Right hindlimb (tissue), 1 donor: ENCODE data around the gene TMEM54.

Experiments used
- DNase-seq: peaks from one replicate; pipeline ENCODE4 v3.0.0-alpha.2; 2018

TMEM54 gene

DNA sequence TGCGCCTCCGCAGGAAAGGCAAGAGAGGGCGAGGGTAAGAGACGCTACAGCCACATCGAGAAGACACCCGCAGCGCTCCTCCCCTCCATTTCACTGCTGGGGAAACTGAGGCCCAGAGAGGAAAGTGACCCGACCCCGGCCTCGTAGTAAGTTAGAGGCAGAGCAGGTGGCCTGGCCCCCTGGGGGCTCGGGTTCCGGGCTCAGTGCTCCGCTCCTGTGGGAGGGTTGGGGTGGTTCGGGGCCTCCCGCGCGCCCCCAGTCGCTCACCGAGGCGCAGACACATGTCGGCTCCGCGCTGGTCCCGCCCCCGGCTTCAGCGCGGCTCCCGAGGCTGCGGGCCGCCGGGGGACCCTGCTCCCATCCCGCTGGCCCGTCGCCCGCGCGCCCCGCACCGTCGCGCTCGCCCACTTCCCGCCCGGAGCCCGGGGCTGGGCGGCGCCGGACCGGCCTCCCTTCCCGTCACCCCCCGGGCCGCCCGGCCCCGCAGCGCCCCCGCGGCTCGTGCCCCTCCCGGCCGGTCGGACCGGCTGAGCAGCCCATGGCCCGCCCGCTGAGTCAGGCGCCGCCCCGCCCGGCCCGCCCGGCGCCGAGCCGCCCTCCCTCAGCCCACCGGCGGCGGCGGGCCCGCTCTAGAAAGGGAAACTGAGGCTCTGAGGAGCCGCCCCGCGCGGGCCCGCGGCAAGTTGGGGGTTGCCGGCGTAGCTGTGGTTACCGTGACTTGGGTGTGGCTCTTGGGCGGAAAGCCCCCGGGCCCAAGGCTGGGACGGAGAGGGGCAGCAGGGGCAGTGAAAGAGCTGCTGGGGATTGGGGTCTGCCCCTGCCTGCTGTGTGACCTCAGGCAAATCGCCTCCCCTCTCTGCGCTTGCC is at the start of gene TMEM54:
TMEM54 (minus strand) TSS at position 434 of the 867 bp plus-strand sequence; CDS start at position 283, 151 bp downstream.
- DNase-seq = peak; percentile 53

DNA sequence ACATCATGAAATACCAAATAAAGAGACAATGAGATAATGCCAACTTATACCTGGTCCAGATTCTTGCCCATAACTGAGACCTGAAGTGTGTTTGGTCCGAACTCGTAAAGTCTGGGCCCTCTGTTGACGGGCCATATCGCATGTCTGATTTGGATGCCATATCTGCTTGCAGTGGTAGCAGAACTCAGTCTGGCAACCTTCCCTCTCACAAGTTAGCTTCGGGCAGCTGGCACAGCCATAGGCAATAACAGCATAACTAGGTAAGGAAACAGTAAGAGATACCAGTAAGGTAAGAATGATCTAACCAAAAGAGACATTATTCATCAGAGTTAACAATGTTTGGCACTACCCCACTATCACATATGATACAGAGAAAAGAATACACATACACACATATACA is 48.3 kb upstream of the TMEM54 start:
- no peak for DNase-seq

- no peak for DNase-seq
Measured at GRCh38 chr1:32948905-32949304, 47.7 kb upstream of the TMEM54 start.

GRCh38 chr1:32948390-32948722 is 47.2 kb upstream of the TMEM54 start:
- DNase-seq = no peak

GRCh38 chr1:32947669-32948389 is 46.6 kb upstream of the TMEM54 start:
- DNase-seq = no peak

GRCh38 chr1:32946413-32946812 is 45.2 kb upstream of the TMEM54 start:
- no peak for DNase-seq

DNA sequence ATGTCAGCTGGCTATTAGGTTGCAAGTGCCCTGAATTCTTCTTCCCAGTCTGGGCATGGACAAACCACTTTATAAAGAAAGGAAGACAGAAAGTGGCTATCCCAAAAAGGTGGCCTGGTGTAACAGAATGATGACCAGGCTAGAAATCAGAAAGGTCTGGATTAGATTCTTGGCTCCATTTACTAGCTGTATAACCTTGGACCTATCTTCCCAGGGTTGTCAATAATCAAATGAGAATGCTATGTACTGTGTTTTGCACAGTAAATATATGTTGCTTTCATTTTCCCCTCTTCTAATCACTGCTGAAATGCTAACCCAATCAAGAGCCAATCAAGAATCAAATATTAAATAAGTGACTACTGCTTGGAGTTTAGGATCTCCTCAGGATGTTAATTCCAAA is 43.0 kb upstream of the TMEM54 start:
- DNase-seq = no peak

DNA sequence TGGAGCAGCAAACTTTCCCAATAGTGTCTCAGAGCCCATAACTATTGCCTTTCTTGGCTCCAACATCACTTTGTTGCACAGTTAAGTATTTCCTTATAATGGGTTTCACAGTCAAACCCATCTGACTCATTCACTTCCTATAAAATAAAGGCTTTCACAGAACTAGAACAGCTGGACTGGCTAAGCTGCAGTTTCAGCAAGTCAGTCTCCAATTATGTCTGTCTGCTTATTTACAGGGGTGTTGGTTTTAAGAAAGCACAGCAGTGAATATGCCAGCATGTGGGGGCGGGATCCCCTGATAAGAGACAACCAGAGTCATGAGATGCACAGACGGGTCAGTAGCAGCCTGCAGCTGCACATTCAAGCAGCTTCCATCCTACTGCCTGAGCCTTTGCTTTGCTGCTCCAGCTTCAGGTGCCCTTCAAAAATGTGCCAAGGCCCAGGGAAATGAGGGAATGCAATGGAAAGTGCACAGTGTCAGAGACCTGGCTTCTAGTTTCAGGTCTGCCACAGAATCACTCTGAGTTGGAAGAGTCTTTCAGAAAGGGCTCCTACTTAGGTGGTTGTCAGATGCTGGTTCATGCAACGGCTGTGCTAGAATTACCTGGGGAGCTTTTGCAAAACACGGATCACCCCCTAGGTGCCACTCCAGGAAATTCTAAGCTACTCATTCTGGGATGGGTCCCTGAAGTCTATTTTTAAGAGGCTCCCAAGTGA is 38.6 kb upstream of the TMEM54 start:
- peak; percentile 58 for DNase-seq

DNA sequence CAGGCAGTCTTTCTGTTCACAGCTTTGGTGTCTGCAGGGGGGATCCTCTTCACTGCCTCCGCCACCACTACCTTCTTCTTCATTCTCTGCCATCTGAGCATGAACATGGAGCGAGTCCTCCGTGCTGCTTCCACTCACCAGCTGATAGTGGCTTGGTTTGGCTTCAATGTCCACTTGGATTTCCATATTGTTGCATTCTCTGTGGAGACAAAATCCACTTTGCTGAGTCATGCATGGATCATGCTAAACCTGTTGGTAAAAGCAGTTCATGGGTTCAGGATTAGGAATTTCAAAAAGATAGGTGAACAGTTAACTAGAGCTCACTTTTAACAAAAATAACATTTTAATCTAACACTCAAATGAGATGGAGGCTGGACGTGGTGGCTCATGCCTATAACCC is 35.9 kb upstream of the TMEM54 start:
- no peak for DNase-seq

- DNase-seq = no peak
Measured at GRCh38 chr1:32934535-32934934, 33.3 kb upstream of the TMEM54 start.

GRCh38 chr1:32933742-32934322 is 32.6 kb upstream of the TMEM54 start:
- peak; percentile 26 for DNase-seq

- DNase-seq = no peak
Measured at GRCh38 chr1:32931760-32932159, 30.6 kb upstream of the TMEM54 start.

DNA sequence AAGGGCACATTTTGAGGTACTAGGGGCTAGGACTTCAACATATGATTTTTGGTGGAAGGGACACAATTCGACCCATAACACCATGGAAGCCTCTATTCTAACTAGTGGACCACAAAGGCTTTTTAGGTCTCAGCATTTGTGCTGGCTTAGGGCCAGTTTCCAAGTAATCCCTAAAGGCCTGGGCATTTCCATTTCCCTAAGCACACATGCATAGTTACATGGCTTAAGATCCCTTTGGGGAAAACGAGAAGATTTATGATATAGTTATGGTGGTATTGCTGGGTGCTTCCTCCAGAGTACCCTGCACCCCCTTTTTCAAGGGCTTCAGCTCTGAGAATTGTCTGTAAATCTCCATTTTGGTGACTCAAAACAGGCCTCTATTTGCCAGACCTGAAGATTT is 28.2 kb upstream of the TMEM54 start:
- DNase-seq = no peak

GRCh38 chr1:32928715-32929114 is 27.5 kb upstream of the TMEM54 start:
- no peak for DNase-seq

GRCh38 chr1:32928285-32928684 is 27.1 kb upstream of the TMEM54 start:
- no peak for DNase-seq

GRCh38 chr1:32927441-32927840 is 26.3 kb upstream of the TMEM54 start:
- no peak for DNase-seq

DNA sequence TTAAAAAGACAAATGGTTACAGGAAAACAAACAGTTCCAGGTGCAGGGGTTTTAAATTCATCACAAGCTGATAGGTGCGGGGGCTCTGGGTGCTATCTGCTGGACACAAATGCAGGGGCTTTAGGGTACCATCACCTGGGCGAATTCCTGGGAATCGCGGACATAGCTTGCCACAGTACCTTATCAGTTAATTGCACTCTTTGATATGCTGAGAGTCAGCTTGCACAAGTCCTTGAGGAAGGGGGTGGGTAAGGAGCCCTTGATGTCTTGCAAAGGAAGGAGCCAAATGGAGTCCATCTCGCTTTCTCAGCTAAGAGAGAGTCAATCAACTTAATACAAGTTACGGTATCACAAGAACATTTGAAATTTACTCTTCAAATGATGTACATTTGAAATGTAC is 25.4 kb upstream of the TMEM54 start:
- no peak for DNase-seq

DNA sequence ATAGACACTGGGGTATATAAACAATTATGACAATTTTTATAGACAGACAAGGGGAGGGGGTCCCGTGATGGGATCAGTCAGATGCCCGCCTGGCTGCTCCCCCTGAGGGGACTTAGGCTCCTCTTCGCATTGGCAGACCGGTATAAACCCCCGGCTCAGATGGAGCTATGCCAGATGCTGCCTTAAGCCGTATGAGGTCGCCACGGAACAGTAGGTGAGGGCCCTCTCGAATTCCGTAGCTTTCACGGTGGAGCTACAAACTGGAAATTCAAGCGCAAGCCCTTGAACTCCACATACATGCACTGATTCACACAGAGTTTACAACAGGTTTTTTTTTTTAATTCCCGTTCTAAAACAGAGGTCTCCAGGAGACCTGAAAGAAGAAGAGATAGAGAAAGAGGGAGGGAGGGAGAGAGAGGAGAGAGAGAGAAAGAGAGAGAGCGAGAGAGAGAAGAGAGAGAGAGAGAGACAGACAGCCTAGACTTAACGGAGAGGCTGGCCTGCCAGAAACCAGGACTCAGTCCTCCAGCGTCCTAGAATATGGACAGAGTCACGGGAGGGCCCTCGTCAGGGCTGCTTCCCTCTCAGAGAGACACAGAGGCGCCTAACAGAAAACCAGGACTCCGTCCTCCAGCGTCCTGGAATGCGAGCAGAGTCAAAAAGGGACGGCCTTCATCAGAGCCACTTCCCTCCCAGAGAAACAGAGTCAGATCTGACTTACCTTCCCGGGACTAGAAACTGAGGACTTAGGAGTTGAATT is 24.4 kb upstream of the TMEM54 start:
- DNase-seq = peak; percentile 61

DNA sequence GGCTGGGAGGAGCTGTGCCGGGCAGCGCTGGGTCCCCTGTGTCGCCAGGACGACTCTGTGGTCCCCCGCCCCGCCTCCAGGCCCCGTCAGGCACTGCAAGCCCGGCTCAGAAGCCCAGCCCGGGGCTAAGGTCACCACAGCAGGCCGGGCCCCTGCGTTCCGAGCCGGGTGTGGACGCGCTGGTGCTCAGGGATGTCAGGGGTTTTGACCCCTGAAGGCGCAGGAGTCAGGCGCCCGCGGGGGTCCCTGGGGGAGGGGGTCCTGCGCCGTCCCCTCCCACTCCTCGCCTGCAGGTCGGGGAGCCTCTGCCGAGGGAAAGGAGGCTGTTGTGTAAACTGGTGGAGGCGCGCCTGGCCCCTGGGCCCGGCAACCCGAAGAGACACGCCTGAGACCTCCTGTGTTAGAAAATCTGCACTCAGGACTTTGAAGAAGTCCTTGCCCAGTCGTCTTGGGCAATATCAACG is 23.7 kb upstream of the TMEM54 start:
- peak; percentile 25 for DNase-seq

- no peak for DNase-seq
Measured at GRCh38 chr1:32920833-32921232, 19.6 kb upstream of the TMEM54 start.

DNA sequence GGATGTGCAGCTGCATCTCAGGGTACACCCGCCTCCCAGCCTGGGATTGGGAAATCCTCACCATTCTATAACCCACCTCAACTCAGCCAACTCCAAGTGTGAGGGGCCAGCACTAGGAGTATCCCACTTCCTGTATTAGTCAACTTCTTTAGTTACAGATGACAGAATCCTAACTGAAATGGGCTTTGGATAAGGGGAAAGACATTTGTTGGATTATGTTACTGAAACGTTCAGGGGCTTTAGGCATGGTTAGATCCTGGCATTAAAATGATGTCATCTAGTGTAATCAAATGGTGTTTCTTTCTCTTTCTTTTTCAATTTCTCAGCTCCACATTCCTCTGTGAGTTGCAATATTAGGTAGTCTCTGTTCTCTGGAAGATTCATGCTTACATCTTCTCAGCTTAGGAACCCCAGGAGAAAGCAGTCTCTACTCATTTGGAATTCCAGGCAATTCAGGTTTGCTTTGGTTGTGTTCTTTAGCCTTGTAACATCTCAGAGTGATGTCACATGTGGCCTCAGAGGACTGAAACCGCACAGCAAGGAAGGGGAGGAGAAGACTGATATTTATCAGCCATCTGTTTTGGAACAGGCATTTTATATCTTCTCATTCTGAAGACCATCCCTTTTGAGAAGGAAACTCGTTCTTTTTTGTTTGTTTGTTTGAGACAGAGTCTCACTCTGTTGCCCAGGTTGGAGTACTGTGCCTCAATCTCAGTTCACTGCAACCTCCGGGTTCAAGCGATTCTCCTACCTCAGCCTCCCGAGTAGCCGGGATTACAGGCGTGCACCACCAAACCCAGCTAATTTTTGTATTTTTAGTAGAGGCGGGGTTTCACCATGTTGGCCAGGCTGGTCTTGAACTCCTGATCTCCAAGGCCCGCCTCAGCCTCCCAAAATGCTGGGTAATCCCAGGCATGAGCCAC is 18.9 kb upstream of the TMEM54 start:
- no peak for DNase-seq
